GM12891 (cell line): ENCODE measurements around the gene MRPL3.

Experiments used
- PAX5 ChIP-seq: IDR thresholded peaks from 2 replicates; pipeline ENCODE4 v1.6.1; 2011; ENCODE audit warnings: low read length, moderate library complexity, mild to moderate bottlenecking; ENCODE audit not compliant: insufficient read depth, severe bottlenecking
- POLR2A ChIP-seq: IDR thresholded peaks from 2 replicates; pipeline ENCODE4 v1.6.1; 2011; ENCODE audit warnings: low read depth, low read length, control low read depth
- POLR2AphosphoS5 ChIP-seq: IDR thresholded peaks from 2 replicates; pipeline ENCODE4 v1.6.1; 2011; ENCODE audit warnings: low read depth, low read length, control low read depth
- POU2F2 ChIP-seq: IDR thresholded peaks from 2 replicates; pipeline ENCODE4 v1.6.1; 2011; ENCODE audit warnings: low read depth, mild to moderate bottlenecking, control low read depth, low read length, moderate library complexity
- SPI1 ChIP-seq: IDR thresholded peaks from 2 replicates; pipeline ENCODE4 v1.6.1; 2011; ENCODE audit warnings: low read depth, low read length, control low read depth
- TAF1 ChIP-seq: IDR thresholded peaks from 2 replicates; pipeline ENCODE4 v1.6.1; 2011; ENCODE audit warnings: low read depth, low read length, control low read depth

- TF ChIP-seq POLR2AphosphoS5, result no peak
- TF ChIP-seq POLR2A, result no peak
- no peak for TF ChIP-seq TAF1
- no peak for TF ChIP-seq SPI1
- TF ChIP-seq POU2F2, result no peak
- TF ChIP-seq PAX5, result no peak
Measured at GRCh38 chr3:131503320-131503635, 507 bp upstream of the MRPL3 start.
